ENCODE results near the gene TNFAIP3.

DNA sequence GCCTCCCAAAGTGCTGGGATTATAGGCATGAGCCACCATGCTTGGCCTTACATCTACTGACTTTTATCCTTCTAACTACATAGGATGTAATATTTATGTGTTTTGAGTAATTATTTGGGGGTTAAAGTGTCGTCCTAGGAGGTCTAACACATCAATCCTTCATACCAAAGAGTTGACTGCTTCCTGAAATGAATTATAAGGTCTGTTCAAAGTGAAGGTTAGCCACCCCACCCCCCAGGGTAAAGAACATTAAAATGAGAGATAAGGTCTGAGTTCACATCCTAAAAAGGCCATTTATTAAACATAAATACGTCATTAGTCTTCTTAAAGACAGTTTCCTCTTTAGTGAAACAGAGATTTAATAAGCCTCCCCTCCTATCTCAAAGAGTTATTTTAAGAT lies 33.8 kb downstream of the TNFAIP3 start:
- TF ChIP-seq, protein P1, sequence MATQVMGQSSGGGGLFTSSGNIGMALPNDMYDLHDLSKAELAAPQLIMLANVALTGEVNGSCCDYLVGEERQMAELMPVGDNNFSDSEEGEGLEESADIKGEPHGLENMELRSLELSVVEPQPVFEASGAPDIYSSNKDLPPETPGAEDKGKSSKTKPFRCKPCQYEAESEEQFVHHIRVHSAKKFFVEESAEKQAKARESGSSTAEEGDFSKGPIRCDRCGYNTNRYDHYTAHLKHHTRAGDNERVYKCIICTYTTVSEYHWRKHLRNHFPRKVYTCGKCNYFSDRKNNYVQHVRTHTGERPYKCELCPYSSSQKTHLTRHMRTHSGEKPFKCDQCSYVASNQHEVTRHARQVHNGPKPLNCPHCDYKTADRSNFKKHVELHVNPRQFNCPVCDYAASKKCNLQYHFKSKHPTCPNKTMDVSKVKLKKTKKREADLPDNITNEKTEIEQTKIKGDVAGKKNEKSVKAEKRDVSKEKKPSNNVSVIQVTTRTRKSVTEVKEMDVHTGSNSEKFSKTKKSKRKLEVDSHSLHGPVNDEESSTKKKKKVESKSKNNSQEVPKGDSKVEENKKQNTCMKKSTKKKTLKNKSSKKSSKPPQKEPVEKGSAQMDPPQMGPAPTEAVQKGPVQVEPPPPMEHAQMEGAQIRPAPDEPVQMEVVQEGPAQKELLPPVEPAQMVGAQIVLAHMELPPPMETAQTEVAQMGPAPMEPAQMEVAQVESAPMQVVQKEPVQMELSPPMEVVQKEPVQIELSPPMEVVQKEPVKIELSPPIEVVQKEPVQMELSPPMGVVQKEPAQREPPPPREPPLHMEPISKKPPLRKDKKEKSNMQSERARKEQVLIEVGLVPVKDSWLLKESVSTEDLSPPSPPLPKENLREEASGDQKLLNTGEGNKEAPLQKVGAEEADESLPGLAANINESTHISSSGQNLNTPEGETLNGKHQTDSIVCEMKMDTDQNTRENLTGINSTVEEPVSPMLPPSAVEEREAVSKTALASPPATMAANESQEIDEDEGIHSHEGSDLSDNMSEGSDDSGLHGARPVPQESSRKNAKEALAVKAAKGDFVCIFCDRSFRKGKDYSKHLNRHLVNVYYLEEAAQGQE (IDR thresholded peaks at IDR 0.05; ENCODE audit: insufficient read depth in 1 of 2, low read depth in 2 of 2, low read length in 2 of 2), result no peak
- no peak for TF ChIP-seq POLR2AphosphoS5 (IDR thresholded peaks at IDR 0.05; ENCODE audit: low read depth, low read length)
- TF ChIP-seq SIN3A (IDR thresholded peaks at IDR 0.05; ENCODE audit: borderline replicate concordance, insufficient read depth, low read length), result no peak
- no peak for TF ChIP-seq TAF1 (IDR thresholded peaks at IDR 0.05; ENCODE audit: borderline replicate concordance, insufficient read depth, low read length)
